ENCODE data around the gene NIPBL.
"Not testable (repeated sequence)": the region's sequence is repeated elsewhere in the genome, so short reads cannot be mapped to it uniquely, and the experiment has no call there.

NIPBL gene

GRCh38 chr5:37005252-37005651, 128.7 kb downstream of the NIPBL start:
- Histone ChIP-seq H3K9me3 (ENCODE audit: insufficient read depth, low read length) (no peaks in the 10 kb centered on the region), H3K27ac (ENCODE audit: low read depth, low read length) (no peak overlapping the region), H3F3A (ENCODE audit: insufficient read depth) (0 out of 2 replicates have a peak, but pooled peaks cover 13% of the 10 kb centered on the region), H3K4me2 (ENCODE audit: low read depth, low read length, poor library complexity, severe bottlenecking) (no peak overlapping the region), H3K9ac (ENCODE audit: low read length) (no peak overlapping the region), H3K9me2 (replicated peaks; ENCODE audit: insufficient read depth, low read length) (no peaks in the 10 kb centered on the region), H3K79me2 (ENCODE audit: insufficient read depth, low read length) (no peaks in the 10 kb centered on the region), H2AFZ (ENCODE audit: low read depth, low read length, severe bottlenecking) (no peak overlapping the region), H3K27me3 (ENCODE audit: low read length) (no peaks in the 10 kb centered on the region), H3K36me3 (ENCODE audit: low read length) (peaks cover 62% of the 10 kb centered on the region), H4K20me1 (ENCODE audit: low read depth, low read length) (0 out of 2 replicates have a peak, but pooled peaks cover 3% of the 10 kb centered on the region), H3K4me3 (ENCODE audit: insufficient read depth, low read length, poor library complexity, severe bottlenecking) (no peak overlapping the region)
- TF ChIP-seq, protein P1, sequence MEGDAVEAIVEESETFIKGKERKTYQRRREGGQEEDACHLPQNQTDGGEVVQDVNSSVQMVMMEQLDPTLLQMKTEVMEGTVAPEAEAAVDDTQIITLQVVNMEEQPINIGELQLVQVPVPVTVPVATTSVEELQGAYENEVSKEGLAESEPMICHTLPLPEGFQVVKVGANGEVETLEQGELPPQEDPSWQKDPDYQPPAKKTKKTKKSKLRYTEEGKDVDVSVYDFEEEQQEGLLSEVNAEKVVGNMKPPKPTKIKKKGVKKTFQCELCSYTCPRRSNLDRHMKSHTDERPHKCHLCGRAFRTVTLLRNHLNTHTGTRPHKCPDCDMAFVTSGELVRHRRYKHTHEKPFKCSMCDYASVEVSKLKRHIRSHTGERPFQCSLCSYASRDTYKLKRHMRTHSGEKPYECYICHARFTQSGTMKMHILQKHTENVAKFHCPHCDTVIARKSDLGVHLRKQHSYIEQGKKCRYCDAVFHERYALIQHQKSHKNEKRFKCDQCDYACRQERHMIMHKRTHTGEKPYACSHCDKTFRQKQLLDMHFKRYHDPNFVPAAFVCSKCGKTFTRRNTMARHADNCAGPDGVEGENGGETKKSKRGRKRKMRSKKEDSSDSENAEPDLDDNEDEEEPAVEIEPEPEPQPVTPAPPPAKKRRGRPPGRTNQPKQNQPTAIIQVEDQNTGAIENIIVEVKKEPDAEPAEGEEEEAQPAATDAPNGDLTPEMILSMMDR (IDR thresholded peaks at IDR 0.05; ENCODE audit: insufficient read depth, low read length, poor library complexity, severe bottlenecking), result no peak
- TF ChIP-seq EZH2phosphoT487 (conservative IDR thresholded peaks at IDR 0.05; ENCODE audit: low read length), result no peak

DNA sequence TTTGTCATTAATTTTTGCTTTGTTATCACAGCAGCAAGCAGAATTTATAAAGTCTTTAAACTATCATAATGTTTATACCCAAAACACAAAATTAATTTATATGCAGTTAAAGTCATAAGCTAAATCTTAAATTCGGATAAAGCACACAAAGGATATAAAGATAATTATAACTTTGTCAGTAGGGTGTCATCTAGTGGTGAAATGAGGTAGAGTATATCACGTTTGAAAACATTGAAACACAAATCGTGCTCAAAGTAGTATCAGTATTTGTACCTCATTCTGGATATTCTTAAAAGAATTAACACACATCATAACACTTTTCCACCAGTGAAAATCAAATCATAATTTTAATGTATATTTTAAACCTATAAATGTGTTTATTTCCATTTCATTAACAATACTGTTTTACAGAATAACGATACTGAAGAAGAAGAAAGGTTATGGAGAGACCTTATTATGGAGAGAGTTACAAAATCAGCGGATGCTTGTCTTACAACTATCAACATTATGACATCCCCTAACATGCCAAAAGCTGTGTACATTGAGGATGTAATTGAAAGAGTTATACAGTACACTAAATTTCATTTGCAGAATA, 129.5 kb downstream of the NIPBL start:
- H4K20me1 ChIP-seq (ENCODE audit: low read depth, low read length), result 0 out of 2 replicates have a peak, but pooled peaks cover 3% of the 10 kb centered on the region
- 0 out of 2 replicates have a peak, but pooled peaks cover 13% of the 10 kb centered on the region for H3F3A ChIP-seq (ENCODE audit: insufficient read depth)
- TF ChIP-seq, protein P1 (IDR thresholded peaks at IDR 0.05; ENCODE audit: insufficient read depth, low read length, poor library complexity, severe bottlenecking), result peak; percentile 48
- TF ChIP-seq EZH2phosphoT487 (conservative IDR thresholded peaks at IDR 0.05; ENCODE audit: low read length), result no peak
- H3K9me2 ChIP-seq (replicated peaks; ENCODE audit: insufficient read depth, low read length), result no peaks in the 10 kb centered on the region
- H3K27ac ChIP-seq (ENCODE audit: low read depth, low read length), result no peak overlapping the region
- no peaks in the 10 kb centered on the region for H3K9me3 ChIP-seq (ENCODE audit: insufficient read depth, low read length)
- H3K79me2 ChIP-seq (ENCODE audit: insufficient read depth, low read length), result no peaks in the 10 kb centered on the region
- H3K27me3 ChIP-seq (ENCODE audit: low read length), result no peaks in the 10 kb centered on the region
- no peak overlapping the region for H3K4me2 ChIP-seq (ENCODE audit: low read depth, low read length, poor library complexity, severe bottlenecking)
- no peak overlapping the region for H3K4me3 ChIP-seq (ENCODE audit: insufficient read depth, low read length, poor library complexity, severe bottlenecking)
- no peak overlapping the region for H2AFZ ChIP-seq (ENCODE audit: low read depth, low read length, severe bottlenecking)
- H3K9ac ChIP-seq (ENCODE audit: low read length), result no peak overlapping the region
- peaks cover 56% of the 10 kb centered on the region for H3K36me3 ChIP-seq (ENCODE audit: low read length)

GRCh38 chr5:37013181-37013580, 136.6 kb downstream of the NIPBL start:
- H3K27me3 ChIP-seq (ENCODE audit: low read length); H3K4me2 ChIP-seq (ENCODE audit: low read depth, low read length, poor library complexity, severe bottlenecking); H4K20me1 ChIP-seq (ENCODE audit: low read depth, low read length); H3K9me2 ChIP-seq (replicated peaks; ENCODE audit: insufficient read depth, low read length); H3K9me3 ChIP-seq (ENCODE audit: insufficient read depth, low read length); H3K27ac ChIP-seq (ENCODE audit: low read depth, low read length); H3K9ac ChIP-seq (ENCODE audit: low read length); H3K79me2 ChIP-seq (ENCODE audit: insufficient read depth, low read length); H3K4me3 ChIP-seq (ENCODE audit: insufficient read depth, low read length, poor library complexity, severe bottlenecking); H2AFZ ChIP-seq (ENCODE audit: low read depth, low read length, severe bottlenecking); H3F3A ChIP-seq (ENCODE audit: insufficient read depth): not testable (repeated sequence)
- H3K36me3 ChIP-seq (ENCODE audit: low read length), result peaks cover 28% of the 10 kb centered on the region

DNA sequence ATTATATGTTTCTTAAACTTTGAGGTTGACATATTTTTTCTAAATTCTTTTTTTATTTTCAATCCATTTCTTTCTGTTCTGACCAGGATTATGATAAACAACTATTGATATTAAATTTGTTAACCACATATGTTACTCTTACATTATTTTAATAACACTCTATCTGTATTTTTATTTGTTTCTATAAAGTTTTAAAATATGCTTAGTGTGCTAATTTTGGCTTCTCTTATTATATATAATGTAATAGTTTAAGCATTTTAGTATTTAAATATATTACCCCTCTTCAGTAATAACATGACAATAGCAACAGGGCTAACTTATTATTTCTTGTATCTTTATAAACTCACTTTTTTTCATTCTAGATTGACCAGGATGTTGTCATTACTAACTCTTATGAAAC, 137.8 kb downstream of the NIPBL start:
- Histone ChIP-seq H3K4me2 (ENCODE audit: low read depth, low read length, poor library complexity, severe bottlenecking) (no peak overlapping the region), H3K4me3 (ENCODE audit: insufficient read depth, low read length, poor library complexity, severe bottlenecking) (no peak overlapping the region), H3K36me3 (ENCODE audit: low read length) (peaks cover 19% of the 10 kb centered on the region), H3K9ac (ENCODE audit: low read length) (no peak overlapping the region), H3K9me3 (ENCODE audit: insufficient read depth, low read length) (no peaks in the 10 kb centered on the region), H3K79me2 (ENCODE audit: insufficient read depth, low read length) (no peaks in the 10 kb centered on the region), H2AFZ (ENCODE audit: low read depth, low read length, severe bottlenecking) (no peak overlapping the region), H3K27me3 (ENCODE audit: low read length) (no peaks in the 10 kb centered on the region), H3K27ac (ENCODE audit: low read depth, low read length) (no peak overlapping the region), H3F3A (ENCODE audit: insufficient read depth) (no peaks in the 10 kb centered on the region), H3K9me2 (replicated peaks; ENCODE audit: insufficient read depth, low read length) (no peaks in the 10 kb centered on the region), H4K20me1 (ENCODE audit: low read depth, low read length) (no peaks in the 10 kb centered on the region)
- no peak for TF ChIP-seq EZH2phosphoT487 (conservative IDR thresholded peaks at IDR 0.05; ENCODE audit: low read length)
- TF ChIP-seq, protein P1 (IDR thresholded peaks at IDR 0.05; ENCODE audit: insufficient read depth, low read length, poor library complexity, severe bottlenecking), result no peak

Measured in SU-DHL-6 (cell line).